Common myeloid progenitor, CD34-positive (primary cell): Measurements from ENCODE around the gene BFSP2.
A peak's percentile ranks its signal among the peaks of the same experiment; 100 is the strongest.

Experiments
- CTCF ChIA-PET: fragments of 350-600 bp; sonication (Branson Sonifier 250); formaldehyde crosslinking; loops from one replicate; lab custom pipeline; 2021; ENCODE audit warnings: antibody characterized with exemption; lab: Charles Lee
- POLR2A ChIA-PET: fragments of 350-600 bp; sonication (Branson Sonifier 250); formaldehyde crosslinking; loops from one replicate; lab custom pipeline; 2021; ENCODE audit warnings: antibody characterized with exemption; lab: Charles Lee
- DNase-seq, 3 donors: peaks; one replicate each; pipeline versions ENCODE4 v3.0.0 to v3.0.0-alpha.2; 2013
- H3K27ac ChIP-seq, 2 experiments: 1 replicate in 1 of 2; 2 replicates in 1 of 2; pipeline ENCODE4 v1.7.0; 2013; ENCODE audit warnings: inconsistent platforms in 2 of 2, low read length in 2 of 2, mild to moderate bottlenecking in 2 of 2, low read depth in 1 of 2, moderate library complexity in 1 of 2; ENCODE audit not compliant: severe bottlenecking in 2 of 2, insufficient read depth in 1 of 2, poor library complexity in 1 of 2
- H3K27me3 ChIP-seq, 5 experiments: replicated peaks in 2 of 5; 1 replicate in 3 of 5; 2 replicates in 2 of 5; pipeline versions ENCODE4 v1.6.1 to v1.7.0; 2013; ENCODE audit warnings: low read length in 4 of 5, mild to moderate bottlenecking in 2 of 5, moderate library complexity in 2 of 5, inconsistent platforms in 1 of 5; ENCODE audit not compliant: insufficient read depth in 5 of 5, control insufficient read depth in 4 of 5
- H3K36me3 ChIP-seq, 4 experiments: 1 replicate in 2 of 4; 2 replicates in 2 of 4; pipeline versions ENCODE4 v1.6.1 to v1.7.0; 2013; ENCODE audit warnings: low read length in 3 of 4, control low read depth in 1 of 4, mild to moderate bottlenecking in 1 of 4; ENCODE audit not compliant: control insufficient read depth in 4 of 4, insufficient read depth in 4 of 4
- H3K4me1 ChIP-seq, 4 experiments: 1 replicate in 3 of 4; 2 replicates in 1 of 4; pipeline versions ENCODE4 v1.6.1 to v1.7.1; 2013; ENCODE audit warnings: low read length in 3 of 4, mild to moderate bottlenecking in 3 of 4, control low read depth in 1 of 4, inconsistent platforms in 1 of 4, moderate library complexity in 1 of 4; ENCODE audit not compliant: control insufficient read depth in 4 of 4, insufficient read depth in 4 of 4; ENCODE audit errors: control extremely low read depth in 1 of 4
- H3K4me3 ChIP-seq, 7 experiments: 1 replicate in 4 of 7; 2 replicates in 3 of 7; pipeline versions ENCODE4 v1.5.1 to v1.7.0; 2013; ENCODE audit warnings: mild to moderate bottlenecking in 7 of 7, low read length in 6 of 7, moderate library complexity in 6 of 7, inconsistent platforms in 2 of 7, low read depth in 2 of 7, control low read depth in 1 of 7; ENCODE audit not compliant: insufficient read depth in 4 of 7, control insufficient read depth in 1 of 7; ENCODE audit errors: extremely low read depth in 1 of 7
- H3K9me3 ChIP-seq, 5 experiments: 1 replicate in 4 of 5; 2 replicates in 1 of 5; pipeline versions ENCODE4 v1.6.1 to v1.7.1; 2013; ENCODE audit warnings: low read length in 4 of 5, mild to moderate bottlenecking in 2 of 5, inconsistent platforms in 1 of 5, low read depth in 1 of 5, moderate library complexity in 1 of 5; ENCODE audit not compliant: control insufficient read depth in 4 of 5, insufficient read depth in 2 of 5; ENCODE audit errors: control extremely low read depth in 1 of 5
- WGBS: methylation state at CpG from one replicate; pipeline ENCODE4 v1.1.5; 2013; ENCODE audit not compliant: insufficient coverage; 5-methylcytosine and 5-hydroxymethylcytosine counted together

The BFSP2 gene

DNA sequence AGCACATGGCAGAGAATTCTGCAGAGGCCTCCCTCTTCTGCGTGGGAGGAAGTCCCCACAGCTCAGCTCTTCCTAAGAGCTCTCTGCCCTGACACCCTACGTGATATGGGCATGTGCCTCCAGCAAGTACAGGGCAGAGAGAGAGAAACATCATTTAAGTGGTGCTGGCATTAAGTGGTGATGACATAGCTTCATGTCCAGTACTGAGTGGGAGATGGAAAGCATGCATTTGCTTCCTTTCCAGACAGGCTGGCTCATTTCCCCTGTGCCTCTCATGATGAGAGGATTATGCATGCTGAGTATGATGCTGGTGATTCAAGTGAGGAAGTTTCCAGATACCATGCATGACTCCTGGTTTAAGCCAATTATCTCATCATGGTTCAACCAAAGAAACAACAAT, 26.9 kb downstream of the BFSP2 start:
- H3K27ac ChIP-seq: no peak overlapping the region

DNA sequence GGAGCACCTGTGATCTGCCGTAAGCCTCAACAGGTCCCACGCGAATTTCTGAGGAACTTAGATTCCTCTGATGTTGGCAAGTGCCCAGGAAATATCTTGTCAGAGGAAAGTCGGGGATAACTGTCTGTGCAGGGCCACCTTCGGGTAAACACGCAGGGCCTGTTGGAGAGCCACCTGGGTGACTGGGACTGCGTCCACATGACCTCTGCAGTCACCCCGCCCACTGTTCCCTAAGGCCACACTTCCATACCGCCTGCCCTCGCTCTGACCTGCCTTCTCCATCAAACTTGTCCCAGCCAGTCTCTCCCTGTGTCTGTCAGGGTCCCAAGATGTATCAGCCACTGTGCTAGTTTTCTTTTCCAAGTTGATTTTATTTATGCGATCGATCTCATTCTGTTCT, 28.7 kb downstream of the BFSP2 start:
- H3K4me3 ChIP-seq: no peak overlapping the region
- 97% methylated on average over 9 of the region's 12 CpGs for WGBS
- H3K36me3 ChIP-seq: no peaks in the 10 kb centered on the region
- POLR2A ChIA-PET: no interaction called here
- H3K27me3 ChIP-seq: no peaks in the 10 kb centered on the region
- CTCF ChIA-PET: no interaction called here
- H3K27ac ChIP-seq: no peak overlapping the region
- DNase-seq: no peak
- no peaks in the 10 kb centered on the region for H3K9me3 ChIP-seq
- peaks cover 0 to 9% (median 0%) of the 10 kb centered on the region in 4 experiments for H3K4me1 ChIP-seq

More for the DNA sequence above, 26.9 kb downstream of the BFSP2 start:
- CTCF ChIA-PET: interaction anchor here (1.3 kb wide), 1 partner anchor 37 kb away, joined by 3 read pairs; no protein-coding TSS in a partner anchor
- Histone ChIP-seq H3K27me3 (peaks cover 0 to 5% (median 0%) of the 10 kb centered on the region in 5 experiments), H3K36me3 (no peaks in the 10 kb centered on the region), H3K4me3 (no peak overlapping the region), H3K9me3 (no peaks in the 10 kb centered on the region), H3K4me1 (peaks cover 0 to 5% (median 0%) of the 10 kb centered on the region in 4 experiments)
- POLR2A ChIA-PET: no interaction called here
- WGBS: no CpG with 5 or more reads among the region's 2 CpGs
- no peak for DNase-seq

DNA sequence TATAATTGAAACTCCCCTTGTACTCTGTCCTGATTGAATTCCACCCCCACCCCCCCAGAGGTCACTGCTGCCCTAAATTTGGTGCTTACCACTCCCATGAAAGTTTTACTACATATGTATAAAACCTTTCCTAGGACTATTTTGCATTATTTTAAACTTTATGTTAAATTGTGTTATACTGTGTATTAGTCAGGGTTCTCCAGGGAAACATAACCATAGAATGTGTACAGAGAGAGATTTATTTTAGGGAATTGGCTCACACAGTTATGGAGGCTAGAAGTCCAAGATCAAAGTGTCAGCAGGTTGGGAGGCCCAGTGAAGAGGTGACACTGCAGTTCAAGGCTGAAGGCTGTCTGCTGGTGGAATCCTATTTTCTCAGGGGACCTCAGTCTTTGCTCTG, 29.2 kb downstream of the BFSP2 start:
- POLR2A ChIA-PET: no interaction called here

DNA sequence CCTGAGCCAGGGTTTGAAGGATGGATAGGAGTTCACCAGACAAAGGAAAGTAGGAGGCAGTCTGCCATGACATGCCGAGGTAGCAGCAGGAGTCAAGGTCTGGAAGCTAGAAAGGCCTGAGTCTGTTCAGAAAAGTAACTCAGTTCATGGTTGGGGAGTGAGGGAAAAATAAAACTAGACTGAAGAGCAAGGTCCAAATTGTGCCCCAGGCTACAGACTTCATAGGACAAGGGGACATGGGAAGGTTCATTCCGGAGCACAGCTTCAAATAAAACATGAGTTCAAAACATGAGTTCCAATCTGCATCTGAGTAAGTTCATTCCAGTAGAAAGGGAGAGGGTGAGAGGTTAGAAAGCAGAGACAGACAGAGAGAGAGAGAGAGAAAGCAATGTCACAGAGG, 39.7 kb downstream of the BFSP2 start:
- CTCF ChIA-PET: interaction anchor here (0.6 kb wide), 1 partner anchor 34 kb away, joined by 4 read pairs; no protein-coding TSS in a partner anchor
- no peaks in the 10 kb centered on the region for H3K36me3 ChIP-seq
- DNase-seq: no peak
- H3K27me3 ChIP-seq: no peaks in the 10 kb centered on the region
- H3K27ac ChIP-seq: no peak overlapping the region
- POLR2A ChIA-PET: no interaction called here
- H3K4me1 ChIP-seq: peaks cover 0 to 10% (median 2%) of the 10 kb centered on the region in 4 experiments
- H3K4me3 ChIP-seq: no peak overlapping the region
- peaks cover 0 to 10% (median 2%) of the 10 kb centered on the region in 5 experiments for H3K9me3 ChIP-seq
- 95% methylated on average over 2 of the region's 2 CpGs for WGBS

More for the DNA sequence above, 29.2 kb downstream of the BFSP2 start:
- no peak for DNase-seq
- CTCF ChIA-PET: no interaction called here
- Histone ChIP-seq H3K27me3 (no peaks in the 10 kb centered on the region), H3K36me3 (no peaks in the 10 kb centered on the region), H3K27ac (no peak overlapping the region), H3K4me1 (peaks cover 0 to 7% (median 0%) of the 10 kb centered on the region in 4 experiments), H3K4me3 (no peak overlapping the region), H3K9me3 (no peaks in the 10 kb centered on the region)

DNA sequence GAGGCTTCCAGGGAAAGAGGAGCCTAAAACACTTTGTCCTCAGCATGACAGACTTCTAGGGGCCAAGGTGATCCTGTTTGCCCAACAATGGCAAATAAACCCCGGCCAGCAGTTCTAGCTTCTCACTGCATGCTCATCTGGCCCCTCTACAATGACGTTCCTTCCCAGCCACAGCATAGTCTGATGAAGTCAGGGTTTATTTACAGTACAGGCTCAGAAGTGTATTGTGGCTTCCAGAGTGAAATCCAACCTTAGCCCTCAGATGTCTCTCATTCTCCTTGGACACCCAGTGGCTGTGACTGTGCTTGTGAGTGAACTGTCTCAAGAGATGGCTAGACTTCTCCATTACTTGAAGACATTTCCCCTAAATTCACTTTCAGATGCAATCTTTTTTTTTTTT, 40.8 kb downstream of the BFSP2 start:
- peaks cover 0 to 10% (median 2%) of the 10 kb centered on the region in 4 experiments for H3K4me1 ChIP-seq
- peaks cover 0 to 10% (median 2%) of the 10 kb centered on the region in 5 experiments for H3K9me3 ChIP-seq
- ChIA-PET CTCF (no interaction called here), POLR2A (no interaction called here)
- DNase-seq: no peak
- H3K4me3 ChIP-seq: no peak overlapping the region
- H3K36me3 ChIP-seq: no peaks in the 10 kb centered on the region
- no peak overlapping the region for H3K27ac ChIP-seq
- H3K27me3 ChIP-seq: no peaks in the 10 kb centered on the region
- 100% methylated on average over 2 of the region's 2 CpGs for WGBS

DNA sequence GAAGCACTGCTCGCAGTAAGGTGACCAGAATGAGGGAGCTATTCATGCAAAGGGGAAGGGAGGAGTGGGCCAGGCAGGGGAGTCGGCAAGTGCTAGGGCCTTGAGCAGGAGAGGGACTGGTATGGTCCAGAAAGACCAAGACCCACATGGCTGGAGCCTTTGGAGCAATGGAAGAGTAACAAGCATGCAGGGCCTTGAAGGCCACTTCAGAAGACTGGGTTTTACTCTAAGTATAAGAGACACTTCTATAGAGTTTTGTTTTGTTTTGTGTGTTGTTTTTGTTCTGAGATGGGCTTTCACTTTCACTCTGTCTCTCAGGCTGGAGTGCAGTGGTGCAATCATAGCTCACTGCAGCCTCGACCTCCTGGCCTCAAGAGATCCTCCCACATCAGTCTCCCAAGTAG, 42.0 kb downstream of the BFSP2 start:
- Histone ChIP-seq H3K36me3 (no peaks in the 10 kb centered on the region), H3K27me3 (no peaks in the 10 kb centered on the region), H3K4me3 (peak overlapping the region in 3 of 7 experiments; percentile 7 to 72 (median 53)), H3K27ac (no peak overlapping the region), H3K9me3 (peaks cover 0 to 10% (median 2%) of the 10 kb centered on the region in 5 experiments), H3K4me1 (peaks cover 0 to 10% (median 2%) of the 10 kb centered on the region in 4 experiments)
- ChIA-PET POLR2A (no interaction called here), CTCF (interaction anchor here (1.2 to 1.4 kb wide), 3 partner anchors 13 to 137 kb away, joined by 3 to 4 read pairs (median 4); no protein-coding TSS in a partner anchor)
- DNase-seq: peak in 2 of 3 donors; percentile 17 to 30
- 60% methylated on average over 1 of the region's 3 CpGs for WGBS

DNA sequence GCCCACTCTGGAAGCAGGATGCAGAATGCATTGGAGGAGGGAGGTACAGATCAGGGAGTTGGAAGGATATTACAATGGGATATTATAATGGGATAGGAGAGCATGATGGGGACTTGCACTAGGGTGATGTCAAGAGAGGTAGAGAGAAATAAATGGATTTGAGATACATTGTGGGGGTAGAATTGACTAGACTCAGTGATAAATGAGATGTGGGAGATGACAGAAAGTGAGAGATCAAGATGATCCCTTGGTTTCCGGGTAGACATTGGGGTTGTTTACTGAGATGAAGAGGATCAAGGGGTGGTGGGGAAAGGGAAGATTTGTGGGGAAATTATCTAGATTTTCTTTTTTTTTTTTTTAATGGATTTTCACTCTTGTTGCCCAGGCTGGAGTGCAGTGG, 42.7 kb downstream of the BFSP2 start:
- Histone ChIP-seq H3K27me3 (no peaks in the 10 kb centered on the region), H3K9me3 (peaks cover 0 to 10% (median 2%) of the 10 kb centered on the region in 5 experiments), H3K36me3 (no peaks in the 10 kb centered on the region), H3K27ac (no peak overlapping the region), H3K4me1 (peaks cover 0 to 10% (median 2%) of the 10 kb centered on the region in 4 experiments), H3K4me3 (no peak overlapping the region)
- 100% methylated on average over 1 of the region's 1 CpG for whole genome bisulfite sequencing
- DNase-seq: no peak
- CTCF ChIA-PET: interaction anchor here (1.2 kb wide), 1 partner anchor 136 kb away, joined by 4 read pairs; no protein-coding TSS in a partner anchor
- POLR2A ChIA-PET: no interaction called here
